GM19025 (cell line): ENCODE data around the gene LHX1.

Experiments used
- ATAC-seq: cut with Tn5 transposase; IDR thresholded peaks from one replicate; pipeline ENCODE4 v1.9.1; 2021; ENCODE audit warnings: mild to moderate bottlenecking, low read depth, moderate library complexity; ENCODE audit not compliant: unreplicated experiment

LHX1 gene

DNA sequence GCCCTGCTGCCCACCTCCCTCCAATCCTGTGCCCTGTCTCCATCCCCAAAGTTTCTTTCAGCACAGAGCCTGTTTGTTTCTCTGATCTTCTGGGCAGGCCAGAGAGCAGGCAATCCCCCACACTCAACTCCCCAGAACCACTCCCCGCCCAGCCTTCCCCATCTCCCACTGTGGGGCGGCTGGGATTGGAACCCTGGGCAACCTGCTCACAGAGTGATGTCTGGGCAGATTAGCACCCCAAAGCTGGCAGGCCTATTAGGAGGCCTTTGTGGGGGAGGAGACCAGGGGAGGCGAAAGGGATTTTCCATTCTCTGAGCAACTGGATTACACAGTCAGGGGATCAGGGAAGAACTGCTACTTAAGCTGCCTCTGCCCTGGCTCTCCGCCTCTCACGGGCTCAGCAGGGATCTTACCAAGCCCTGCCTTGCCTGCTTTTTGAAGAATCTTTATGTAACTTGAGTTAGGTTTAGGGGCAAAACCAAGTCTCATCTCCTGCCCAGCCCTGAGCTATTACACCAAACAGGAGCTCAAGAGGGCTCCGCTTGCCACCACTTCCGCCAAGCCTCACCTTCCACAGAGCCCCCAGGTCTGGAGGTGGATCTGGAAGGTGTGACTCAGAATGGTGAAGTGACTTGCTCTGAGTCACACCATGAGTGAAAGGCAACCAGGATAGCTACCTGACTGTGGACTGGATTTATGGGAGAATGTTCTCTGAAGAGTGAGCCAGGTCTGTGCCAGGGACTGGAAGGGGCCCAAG, 16.0 kb upstream of the LHX1 start:
- ATAC-seq, result no peak

DNA sequence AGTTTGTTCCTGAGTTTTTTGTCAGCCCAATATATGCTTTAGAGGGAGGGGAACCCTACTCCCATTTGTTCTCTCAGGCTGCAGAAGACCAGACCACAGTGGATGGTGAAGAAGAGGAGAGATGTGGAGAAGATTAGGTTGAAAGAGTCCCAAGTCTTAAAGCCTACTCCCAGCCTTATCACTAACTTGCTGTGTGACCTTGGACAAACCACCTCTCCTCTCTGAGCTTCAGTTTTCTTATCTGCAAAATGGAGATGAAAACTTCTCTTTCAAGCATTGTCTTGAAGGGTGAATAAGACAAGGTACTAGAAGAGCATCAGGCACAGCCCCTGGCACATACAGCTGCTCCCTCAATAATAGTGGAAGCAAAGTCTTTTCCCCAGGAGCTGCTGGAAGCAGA, 15.1 kb upstream of the LHX1 start:
- ATAC-seq, result no peak

DNA sequence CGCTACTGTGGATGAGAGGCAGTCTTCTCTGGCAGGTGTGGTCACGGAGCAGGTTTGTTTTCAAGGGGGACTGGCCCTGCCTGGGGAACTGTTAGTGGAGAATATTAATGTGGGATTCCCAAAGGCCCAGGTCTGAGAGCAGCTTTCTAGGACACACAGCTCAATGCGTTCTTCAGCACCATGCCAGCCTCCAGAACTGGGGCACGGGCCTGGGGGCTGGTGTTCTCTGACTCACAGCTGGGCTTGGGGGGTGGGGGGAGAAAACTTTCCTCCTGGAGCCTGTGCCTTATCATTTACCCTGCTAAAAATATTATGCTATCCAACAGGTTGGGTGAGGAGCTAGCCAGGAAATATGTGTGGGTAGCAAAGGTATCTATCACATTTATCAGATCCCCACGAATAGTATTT, 13.5 kb upstream of the LHX1 start:
- ATAC-seq, result no peak

DNA sequence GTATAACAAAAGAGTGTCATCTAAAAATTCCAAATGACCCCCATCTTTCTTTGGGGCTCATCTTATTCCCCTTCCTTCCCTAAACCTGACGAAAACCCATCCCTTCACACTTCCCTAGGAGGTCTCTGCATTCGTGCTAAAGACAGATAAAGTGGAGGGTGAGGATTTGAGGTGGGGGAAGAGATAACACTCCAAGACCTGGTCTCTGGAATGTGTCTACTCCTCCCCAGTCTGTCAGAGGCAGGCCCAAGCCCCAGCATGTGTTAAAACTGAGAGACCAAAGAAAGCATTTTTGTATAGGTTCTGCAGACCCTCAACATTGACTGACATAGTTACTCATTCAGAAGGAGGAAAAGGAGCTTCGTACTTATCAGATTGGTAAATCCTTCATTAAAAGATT, 11.0 kb upstream of the LHX1 start:
- ATAC-seq, result no peak

DNA sequence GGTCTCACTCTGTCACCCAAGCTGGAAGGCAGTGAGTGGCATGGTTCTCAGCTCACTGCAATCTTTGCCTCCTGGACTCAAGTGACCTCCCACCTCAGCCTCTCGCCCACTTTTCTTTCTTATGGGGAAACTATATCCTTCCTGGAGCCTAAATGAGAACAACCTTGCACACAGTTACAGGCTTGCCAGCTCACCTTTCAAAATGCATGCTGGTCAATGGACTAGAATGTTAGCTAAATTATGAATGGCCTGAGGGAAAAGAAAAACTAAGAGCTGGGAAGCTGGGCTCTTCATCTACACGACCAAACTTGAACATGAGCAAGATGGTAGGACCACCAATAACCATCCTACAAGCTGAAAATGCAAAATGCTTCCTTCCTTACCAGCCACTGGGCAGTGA, 10.6 kb upstream of the LHX1 start:
- ATAC-seq, result no peak

DNA sequence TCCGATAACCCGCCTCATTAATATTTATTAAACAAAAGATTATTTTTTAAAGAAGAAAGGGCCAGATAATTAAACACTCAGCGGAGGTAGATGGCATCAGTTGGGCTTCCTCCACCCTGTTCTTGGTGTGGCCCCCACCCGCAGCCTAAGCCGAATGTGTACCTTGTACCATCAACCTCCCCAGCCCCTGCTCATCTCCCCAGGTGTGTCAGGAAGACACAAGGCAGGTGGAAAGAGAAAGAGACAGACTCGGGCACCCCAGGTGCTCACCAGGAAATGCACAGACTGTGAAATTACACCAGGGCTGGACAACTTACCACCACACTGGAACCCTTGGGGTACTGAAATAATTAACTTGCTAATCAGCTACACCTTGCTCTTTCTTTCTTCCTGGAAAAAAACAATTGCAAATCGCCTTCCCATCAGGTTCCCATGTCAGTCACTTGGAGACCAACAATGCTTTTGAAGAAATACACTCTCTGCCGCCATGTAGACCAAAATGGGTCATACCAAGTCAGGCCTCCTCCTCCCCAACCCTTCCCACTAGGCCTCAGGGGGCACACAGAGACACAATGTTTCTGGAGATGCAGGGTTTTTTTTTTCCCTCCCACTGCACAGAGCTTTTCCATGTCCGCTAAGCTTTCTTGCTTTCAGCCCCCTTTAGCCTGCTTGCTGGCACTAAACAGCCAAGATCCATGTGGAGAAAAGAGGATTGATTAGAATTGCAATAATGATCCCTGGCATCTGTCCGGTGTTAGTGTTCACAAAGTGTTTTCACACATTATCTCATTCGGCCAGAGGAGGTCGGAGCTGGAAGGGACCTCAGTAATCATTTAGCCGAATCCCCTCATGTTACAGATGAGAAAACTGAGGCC, 8.6 kb upstream of the LHX1 start:
- ATAC-seq, result no peak

DNA sequence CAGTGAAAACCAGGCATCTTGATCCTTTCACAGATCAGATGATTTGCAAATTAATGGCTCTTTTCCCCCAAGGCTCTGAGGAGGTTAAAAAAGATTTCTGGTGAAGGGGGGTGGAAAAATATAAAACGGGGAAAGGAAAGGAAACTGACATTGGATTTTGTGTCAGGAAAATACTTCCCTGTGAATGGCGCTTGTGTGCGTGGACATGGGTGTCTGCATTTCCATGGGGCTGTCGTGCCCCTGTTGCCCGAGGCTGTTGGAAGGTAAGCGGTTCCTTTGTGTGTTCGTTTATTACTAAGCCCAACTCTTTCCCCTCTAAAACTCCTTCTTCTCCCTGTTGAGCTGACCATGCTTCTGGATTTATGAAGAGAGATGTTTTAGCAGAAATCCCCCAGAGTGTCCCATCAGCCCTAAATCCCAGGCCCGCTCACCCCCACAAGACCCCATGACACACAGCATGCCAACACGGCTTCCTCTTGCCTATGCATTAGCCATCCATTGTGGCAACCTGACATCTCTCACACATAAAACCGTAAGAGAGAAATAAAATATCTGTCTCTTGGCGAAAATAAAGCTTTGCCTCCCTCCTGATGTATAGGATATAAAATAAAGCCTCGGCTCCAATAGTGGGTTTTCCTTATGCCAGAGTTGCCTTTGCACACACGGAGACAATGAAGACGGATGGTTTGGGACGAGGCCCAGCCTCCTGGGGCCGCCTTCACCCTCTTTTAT, 7.3 kb upstream of the LHX1 start:
- no peak for ATAC-seq

DNA sequence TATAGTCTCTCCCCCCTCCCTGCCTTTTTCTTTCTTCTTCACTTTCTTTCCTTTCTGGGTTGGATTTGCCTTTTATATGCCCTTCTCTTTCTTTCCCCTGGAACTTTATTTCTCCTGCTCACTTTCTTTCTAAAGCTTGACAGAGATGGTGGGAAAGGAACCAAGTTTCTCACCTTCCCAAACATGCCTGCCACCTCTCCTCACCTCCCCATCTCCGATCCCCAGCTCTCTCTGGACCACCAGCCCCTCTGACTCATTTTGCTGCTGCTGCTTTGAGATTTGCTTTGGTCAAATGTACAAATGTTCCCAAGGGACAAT, 6.7 kb upstream of the LHX1 start:
- no peak for ATAC-seq

DNA sequence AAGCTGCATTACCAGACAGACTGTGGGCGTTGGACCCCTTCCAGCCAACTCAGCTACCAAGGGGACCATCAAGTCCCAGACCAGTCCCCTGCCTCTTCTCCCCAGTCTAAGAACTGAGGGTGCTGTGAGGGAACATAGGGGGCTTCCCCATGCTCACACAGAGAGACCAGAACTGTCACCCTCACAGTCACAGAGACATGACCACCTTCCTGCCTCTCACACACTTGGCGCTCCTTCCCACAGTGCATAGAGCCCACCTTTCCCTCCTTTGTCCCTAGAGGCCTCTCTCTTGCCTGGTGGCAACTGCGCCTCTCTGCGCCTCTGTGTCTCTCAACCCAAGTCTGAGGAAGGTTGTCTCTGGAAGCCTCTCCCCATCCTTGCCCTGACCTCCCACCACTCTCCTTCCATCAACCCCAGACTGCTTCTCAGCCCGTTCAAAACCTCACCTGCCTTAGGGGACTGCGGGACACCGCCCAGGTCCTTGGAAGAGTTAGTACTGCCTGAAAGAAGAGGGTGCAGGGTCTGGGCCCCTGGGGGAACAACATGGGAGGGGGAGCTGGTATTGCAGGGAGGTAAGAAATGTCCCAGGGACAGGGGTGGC, 6.1 kb upstream of the LHX1 start:
- ATAC-seq, result no peak

DNA sequence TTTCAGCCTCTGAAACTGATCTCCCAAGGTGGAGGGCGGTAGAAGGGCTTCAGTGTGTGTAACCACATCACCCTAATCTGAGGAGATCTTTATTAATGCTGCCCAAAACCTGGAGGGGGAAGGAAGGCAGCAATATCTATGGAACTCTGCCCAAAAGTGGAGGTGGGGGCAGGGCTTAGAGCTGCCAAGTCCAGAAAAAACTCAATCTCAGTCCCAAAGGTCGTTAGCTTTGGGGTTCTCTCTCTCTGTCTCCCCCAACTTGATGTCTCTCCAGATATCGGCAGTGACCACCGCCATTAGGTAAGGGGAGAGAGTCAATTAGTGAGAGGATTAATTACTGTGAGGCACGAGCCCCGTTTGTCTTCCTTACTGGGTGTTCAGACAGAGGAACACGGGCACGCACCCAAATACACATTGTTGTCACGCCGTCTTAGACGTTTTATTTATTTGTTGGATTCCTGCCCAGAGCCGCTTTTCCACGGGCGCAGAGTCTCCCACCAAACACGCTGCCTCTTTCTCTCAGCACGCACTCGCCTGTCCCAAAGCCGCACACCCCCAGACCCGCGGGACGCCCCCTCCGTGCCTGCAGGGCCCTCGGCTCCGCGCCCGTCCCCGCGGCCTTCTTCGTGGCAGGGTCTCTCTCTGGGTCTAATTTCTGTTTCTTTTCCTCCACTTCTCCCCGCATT, 5.4 kb upstream of the LHX1 start:
- ATAC-seq, result no peak

DNA sequence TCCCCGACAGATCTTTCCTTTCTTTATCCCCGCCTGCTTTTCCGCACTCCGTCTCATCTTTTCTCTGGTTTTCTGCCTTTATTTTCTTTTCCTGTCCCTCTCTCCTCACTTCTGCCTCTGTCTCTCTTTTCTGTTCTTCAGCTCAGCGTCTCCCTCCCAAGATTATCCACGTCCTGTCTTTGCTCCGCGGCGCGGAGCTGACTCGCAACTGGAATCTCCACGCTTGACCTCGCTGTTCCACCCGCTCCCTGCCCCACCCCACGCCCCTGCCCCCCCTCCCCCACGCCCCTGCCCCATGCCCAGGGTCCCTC, 4.9 kb upstream of the LHX1 start:
- ATAC-seq, result no peak

DNA sequence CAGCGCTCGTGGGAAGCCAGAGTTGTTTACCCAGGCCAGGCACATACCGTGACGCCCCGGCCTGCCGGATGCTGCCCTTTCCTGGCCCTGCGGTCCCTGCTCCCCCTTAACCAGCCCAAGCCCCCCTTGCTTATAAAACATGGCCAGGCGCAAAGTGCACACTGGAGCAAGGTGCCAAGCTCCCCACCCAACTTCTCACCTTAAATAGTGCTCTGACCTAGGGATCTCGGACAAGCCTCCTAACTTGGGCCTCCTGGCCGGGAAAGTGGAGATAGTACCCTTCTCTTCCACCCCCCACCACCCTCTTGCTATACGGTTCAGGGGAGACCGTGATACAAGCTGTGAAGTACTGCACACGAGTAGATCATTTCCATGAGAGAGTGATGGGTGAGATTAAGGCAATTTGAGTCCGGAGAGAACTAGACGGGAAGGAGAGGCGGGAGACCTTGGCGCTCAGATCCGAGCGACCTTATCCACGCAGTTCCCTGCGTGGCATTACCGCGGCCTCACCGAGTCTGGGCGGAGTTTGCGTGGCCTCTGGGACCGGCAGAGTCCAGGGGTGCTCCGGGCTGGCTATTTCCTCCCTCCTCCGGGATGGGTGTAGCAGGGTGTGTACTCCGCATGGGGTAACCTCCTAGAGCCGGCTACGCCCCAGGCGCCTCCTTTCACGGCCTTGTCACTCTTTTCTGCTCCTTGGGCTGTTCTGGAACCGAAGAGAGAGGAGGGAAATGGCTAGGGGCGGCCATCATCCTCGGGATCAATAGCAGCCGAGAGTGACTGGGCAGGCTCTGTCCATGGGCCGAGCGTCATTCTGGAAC, 4.4 kb upstream of the LHX1 start:
- ATAC-seq, result no peak

DNA sequence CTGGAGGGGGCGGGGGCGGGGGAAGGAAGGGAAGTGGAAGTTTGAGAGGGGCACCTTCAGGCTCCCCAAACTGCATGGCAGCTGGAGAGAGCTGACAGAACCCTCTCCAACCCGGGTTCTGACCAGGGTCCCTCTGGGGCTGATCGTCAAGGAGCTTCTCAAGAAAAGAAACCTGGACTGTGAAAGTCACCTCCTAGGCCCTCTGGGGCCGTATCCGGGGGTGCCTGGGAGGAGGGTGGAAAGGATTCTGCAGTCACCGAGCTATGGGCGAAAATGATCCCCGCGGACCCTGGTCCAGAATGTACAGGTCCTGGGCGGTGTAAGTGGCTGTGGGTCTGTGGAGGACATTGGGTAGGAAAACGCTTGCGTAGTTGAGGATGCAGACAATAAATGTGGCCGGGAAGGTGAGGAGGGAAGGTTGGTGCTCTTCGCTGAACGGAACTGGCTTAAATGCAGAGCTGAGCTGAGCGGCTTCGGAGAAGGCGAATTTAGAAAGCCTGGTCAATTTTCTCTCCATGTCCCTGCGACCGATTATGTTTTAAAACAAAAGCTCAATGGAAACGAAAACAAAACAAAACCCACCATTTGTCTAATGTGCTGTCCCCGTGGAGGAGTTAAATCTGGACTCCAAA, 3.6 kb upstream of the LHX1 start:
- ATAC-seq, result no peak

DNA sequence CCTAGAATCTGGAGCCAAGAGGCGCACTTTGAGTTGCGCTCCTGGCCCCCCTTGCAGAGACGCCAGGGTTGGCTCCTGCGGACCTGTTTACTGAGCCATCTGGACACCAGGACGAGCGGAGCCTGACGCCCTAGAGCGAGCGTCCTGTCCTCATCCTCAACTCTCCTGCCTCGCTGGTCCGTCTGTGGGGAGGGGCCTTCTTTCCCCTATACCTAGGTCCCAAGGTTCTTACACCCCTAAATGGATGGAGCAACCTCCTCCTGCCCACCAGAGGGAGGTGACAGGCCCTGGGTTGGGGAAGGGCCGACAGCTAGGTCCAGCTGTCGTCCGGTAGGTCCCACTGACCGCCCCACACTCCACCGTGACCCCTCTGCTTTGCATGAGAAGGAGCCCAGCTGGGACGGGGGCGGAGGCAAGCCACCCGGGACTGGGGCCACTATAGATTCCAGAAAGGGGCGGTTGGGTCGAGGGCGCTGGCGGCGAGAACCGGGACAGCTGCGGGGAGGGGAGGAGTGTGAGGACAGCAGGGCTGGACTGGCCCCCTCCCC, 3.1 kb upstream of the LHX1 start:
- no peak for ATAC-seq

DNA sequence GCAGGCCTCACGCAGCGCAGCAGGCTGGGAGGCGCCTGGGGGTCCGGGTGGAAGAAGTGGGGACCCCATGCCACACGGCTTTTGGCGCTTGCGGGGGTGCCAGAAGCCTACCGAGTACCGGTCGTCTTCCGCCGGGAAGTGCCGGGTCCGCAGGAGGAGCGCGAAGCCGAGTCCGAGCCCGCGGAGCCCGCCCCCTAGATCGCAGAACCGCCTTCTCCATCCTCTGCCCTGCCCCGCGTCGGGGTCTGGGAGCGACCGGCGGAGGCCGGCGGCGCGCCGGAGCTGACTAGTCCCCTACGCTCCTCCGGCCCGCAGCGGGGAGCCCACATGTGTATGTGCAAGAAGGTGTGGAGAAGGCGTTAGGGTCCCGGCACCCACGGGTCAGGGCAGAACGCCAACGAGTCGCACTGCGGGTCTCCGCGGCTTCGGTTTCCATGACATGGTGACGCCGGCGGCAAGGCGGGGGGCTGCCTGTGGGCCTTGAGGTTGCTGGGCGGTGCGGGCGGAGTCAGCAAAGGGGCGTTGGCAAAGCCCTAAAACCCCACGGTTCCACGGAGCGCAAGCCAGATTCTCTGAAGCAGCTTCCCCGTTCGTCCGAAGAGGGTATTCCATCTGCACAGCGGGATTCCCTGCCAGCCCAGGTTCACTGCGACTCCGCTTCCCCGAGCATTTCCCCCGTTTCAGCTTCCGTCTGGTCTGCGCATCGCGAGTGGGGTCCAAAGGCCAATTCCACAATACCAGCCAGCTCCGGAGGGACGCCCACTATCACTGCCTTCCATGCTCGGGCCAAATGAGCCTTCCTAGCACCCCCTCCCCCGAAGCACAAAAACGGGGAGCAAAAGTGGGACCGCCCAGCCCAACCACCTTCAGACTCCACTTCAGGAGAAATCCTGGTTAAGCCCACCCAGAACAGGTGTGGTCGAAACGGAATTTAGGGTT, 2.3 kb upstream of the LHX1 start:
- ATAC-seq, result no peak

DNA sequence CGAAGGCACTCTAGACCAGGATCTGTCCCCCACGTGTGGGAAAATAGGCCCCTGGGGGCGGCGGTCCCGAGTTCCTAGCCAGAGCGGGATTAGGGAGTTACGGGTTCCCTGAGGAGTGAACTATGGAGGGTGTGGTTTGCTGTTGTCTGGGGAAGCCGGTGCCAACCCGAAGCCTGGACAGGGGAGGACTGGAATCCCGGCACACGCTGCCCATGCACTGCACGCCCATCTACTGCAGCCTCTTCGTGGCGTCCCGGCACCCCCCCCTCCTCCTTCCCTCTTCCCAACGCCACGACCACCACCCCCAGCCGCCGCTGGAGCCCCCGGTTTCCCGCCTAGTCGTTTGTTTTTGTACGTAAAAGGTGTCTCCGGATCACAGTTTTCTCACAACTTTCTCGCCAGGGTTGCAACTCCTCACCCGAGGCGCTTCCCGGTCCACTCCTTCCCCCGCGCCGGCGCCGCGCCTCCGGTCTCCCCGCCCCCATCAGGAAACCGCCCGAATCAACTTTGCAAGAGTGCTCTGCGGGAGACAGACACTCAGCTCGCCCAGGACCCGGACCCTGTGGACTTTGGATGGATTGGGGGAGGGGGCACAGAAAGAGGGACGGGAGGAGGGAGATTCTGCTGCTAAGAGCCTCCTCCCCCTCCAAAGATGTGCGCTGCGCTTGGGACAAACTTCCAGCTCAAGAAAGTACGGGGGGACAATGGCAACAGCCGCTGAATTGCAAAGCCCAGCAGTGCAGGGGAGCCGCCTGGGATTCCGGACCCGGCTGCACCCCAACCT, 1.4 kb upstream of the LHX1 start:
- no peak for ATAC-seq

DNA sequence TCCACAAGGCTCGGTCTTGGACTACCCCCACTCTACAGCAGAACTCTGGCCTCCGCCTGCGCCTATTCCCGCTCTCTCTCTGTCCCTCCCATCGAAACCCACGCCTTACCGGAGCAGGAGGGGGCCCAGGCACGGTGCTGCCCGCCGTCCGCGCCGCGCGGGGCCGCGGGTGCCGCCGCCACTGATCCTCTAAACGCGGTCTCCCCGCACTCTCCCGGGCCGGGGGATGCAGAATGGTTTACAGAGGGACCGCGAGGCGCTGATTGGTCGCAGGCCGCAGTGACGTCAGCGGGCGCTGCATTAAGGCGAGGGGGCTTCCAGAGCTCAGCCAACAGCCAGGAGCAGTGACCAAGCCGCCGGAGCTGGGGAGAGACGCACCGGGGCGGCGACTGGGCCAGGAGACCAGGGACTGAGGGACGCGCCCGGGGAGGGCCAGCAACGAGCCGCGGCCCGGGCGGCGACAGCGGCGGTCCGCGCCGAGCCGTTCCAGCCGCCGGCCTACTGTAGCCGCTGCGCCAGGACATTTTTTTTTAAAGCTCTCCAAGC, 747 bp upstream of the LHX1 start:
- ATAC-seq, result no peak
